Measurements from ENCODE around the gene NPAS3.

DNA sequence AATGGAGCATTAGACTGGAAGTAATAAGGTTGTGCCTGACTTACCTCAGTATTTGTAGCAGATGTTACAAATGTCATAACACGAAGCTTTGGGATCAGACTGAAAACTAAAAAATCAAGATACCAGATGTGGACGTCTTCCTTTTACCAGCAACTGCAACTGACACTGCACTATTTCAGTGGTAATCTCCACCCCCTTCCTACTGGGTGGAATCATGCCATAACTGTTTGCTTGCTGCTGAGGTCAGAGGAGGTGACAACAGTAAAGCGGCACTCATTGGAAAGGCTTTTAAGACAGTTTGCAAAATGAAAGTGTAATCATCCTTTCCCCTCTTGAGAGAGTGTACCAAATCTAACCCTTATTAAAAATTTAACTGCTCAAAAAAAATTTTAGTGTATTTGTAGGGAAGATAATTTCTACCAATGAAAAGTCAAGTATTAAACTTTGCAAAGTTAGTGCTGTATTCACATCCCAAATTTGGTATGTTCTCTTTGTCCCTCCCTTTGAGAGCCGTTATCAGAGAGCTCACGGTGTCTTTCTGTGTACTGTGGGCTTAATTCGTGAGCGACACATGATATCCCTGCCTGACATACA lies 420.7 kb downstream of the NPAS3 start:
- TF ChIP-seq, protein P1, sequence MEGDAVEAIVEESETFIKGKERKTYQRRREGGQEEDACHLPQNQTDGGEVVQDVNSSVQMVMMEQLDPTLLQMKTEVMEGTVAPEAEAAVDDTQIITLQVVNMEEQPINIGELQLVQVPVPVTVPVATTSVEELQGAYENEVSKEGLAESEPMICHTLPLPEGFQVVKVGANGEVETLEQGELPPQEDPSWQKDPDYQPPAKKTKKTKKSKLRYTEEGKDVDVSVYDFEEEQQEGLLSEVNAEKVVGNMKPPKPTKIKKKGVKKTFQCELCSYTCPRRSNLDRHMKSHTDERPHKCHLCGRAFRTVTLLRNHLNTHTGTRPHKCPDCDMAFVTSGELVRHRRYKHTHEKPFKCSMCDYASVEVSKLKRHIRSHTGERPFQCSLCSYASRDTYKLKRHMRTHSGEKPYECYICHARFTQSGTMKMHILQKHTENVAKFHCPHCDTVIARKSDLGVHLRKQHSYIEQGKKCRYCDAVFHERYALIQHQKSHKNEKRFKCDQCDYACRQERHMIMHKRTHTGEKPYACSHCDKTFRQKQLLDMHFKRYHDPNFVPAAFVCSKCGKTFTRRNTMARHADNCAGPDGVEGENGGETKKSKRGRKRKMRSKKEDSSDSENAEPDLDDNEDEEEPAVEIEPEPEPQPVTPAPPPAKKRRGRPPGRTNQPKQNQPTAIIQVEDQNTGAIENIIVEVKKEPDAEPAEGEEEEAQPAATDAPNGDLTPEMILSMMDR (conservative IDR thresholded peaks at IDR 0.05), result no peak
- TF ChIP-seq EZH2 (IDR thresholded peaks at IDR 0.05; ENCODE audit: low read depth), result no peak
